Tibial nerve (tissue), 4 donors: ENCODE results near the gene NTN5.

Source experiments
- CTCF ChIP-seq, 5 experiments: fragments of 200-600 bp in 3 of 5; fragments of 450-650 bp in 2 of 5; sonication (generic) in 3 of 5; IDR thresholded peaks; one replicate each; pipeline ENCODE4 v1.5.1; 2016 to 2019; ENCODE audit warnings: antibody characterized with exemption in 5 of 5, mild to moderate bottlenecking in 3 of 5, moderate library complexity in 2 of 5
- EP300 ChIP-seq, 2 donors: sonication (generic); formaldehyde crosslinking; IDR thresholded peaks; one replicate each; pipeline ENCODE4 v1.6.1; 2017; ENCODE audit warnings: antibody characterized with exemption in 2 of 2, mild to moderate bottlenecking in 1 of 2
- POLR2A ChIP-seq, 2 donors: fragments of 450-650 bp; IDR thresholded peaks; one replicate each; pipeline ENCODE4 v1.6.1; 2017; ENCODE audit warnings: antibody characterized with exemption in 2 of 2, mild to moderate bottlenecking in 2 of 2, moderate library complexity in 2 of 2

GRCh38 chr19:48658483-48658882, 14.3 kb downstream of the NTN5 start:
- TF ChIP-seq POLR2A (IDR thresholded peaks at IDR 0.05) (no peak), EP300 (IDR thresholded peaks at IDR 0.05) (no peak), CTCF (IDR thresholded peaks at IDR 0.05) (no peak)
